Testis (tissue), 2 donors: Measurements from ENCODE around the gene CPTP.

Source experiments
- CTCF ChIP-seq, 3 experiments: fragments of 450-650 bp in 2 of 3; fragments of 200-600 bp in 1 of 3; sonication (generic) in 1 of 3; IDR thresholded peaks; one replicate each; pipeline ENCODE4 v1.5.1; 2016 to 2019; ENCODE audit warnings: antibody characterized with exemption in 3 of 3, mild to moderate bottlenecking in 2 of 3, moderate library complexity in 1 of 3
- POLR2A ChIP-seq: fragments of 450-650 bp; IDR thresholded peaks from one replicate; pipeline ENCODE4 v1.6.1; 2017; ENCODE audit warnings: antibody characterized with exemption, mild to moderate bottlenecking, moderate library complexity

- TF ChIP-seq CTCF (IDR thresholded peaks at IDR 0.05) (no peak), POLR2A (no peak)
These were observed 10.7 kb downstream of the CPTP start for GRCh38 chr1:1335283-1335682.
